ENCODE data around the gene EXOC6B.

The EXOC6B gene

GRCh38 chr2:72144632-72145288, 681.1 kb downstream of the EXOC6B start:
- no peak for DNase-seq (ENCODE audit: low read depth, low spot score)
- H3K27ac ChIP-seq, result no peak overlapping the region

- no peak overlapping the region for H3K27ac ChIP-seq
- no peak for DNase-seq (ENCODE audit: low read depth, low spot score)
Observed at GRCh38 chr2:72144274-72144631, 681.6 kb downstream of the EXOC6B start.

- DNase-seq (ENCODE audit: low read depth, low spot score), result no peak
- no peak overlapping the region for H3K27ac ChIP-seq
Observed at GRCh38 chr2:72143441-72144273, 682.2 kb downstream of the EXOC6B start.

GRCh38 chr2:72142570-72143440, 683.0 kb downstream of the EXOC6B start:
- DNase-seq (ENCODE audit: low read depth, low spot score), result no peak
- no peak overlapping the region for H3K27ac ChIP-seq

- no peak overlapping the region for H3K27ac ChIP-seq
- DNase-seq (ENCODE audit: low read depth, low spot score), result no peak
Observed at GRCh38 chr2:72141881-72142451, 683.9 kb downstream of the EXOC6B start.

GRCh38 chr2:72141032-72141645, 684.7 kb downstream of the EXOC6B start:
- DNase-seq (ENCODE audit: low read depth, low spot score), result no peak

GRCh38 chr2:72140621-72140960, 685.2 kb downstream of the EXOC6B start:
- DNase-seq (ENCODE audit: low read depth, low spot score), result no peak
- H3K27ac ChIP-seq, result no peak overlapping the region

More at GRCh38 chr2:72141032-72141645, 684.7 kb downstream of the EXOC6B start:
- no peak overlapping the region for H3K27ac ChIP-seq

GRCh38 chr2:72139874-72140620, 685.8 kb downstream of the EXOC6B start:
- DNase-seq (ENCODE audit: low read depth, low spot score), result no peak

GRCh38 chr2:72139471-72139873, 686.4 kb downstream of the EXOC6B start:
- DNase-seq (ENCODE audit: low read depth, low spot score), result no peak
- H3K27ac ChIP-seq, result no peak overlapping the region

More at GRCh38 chr2:72139874-72140620, 685.8 kb downstream of the EXOC6B start:
- H3K27ac ChIP-seq, result no peak overlapping the region

GRCh38 chr2:72138921-72139381, 686.9 kb downstream of the EXOC6B start:
- DNase-seq (ENCODE audit: low read depth, low spot score), result no peak
- H3K27ac ChIP-seq, result no peak overlapping the region

GRCh38 chr2:72138011-72138881, 687.6 kb downstream of the EXOC6B start:
- DNase-seq (ENCODE audit: low read depth, low spot score), result no peak

GRCh38 chr2:72137498-72138010, 688.3 kb downstream of the EXOC6B start:
- no peak overlapping the region for H3K27ac ChIP-seq
- no peak for DNase-seq (ENCODE audit: low read depth, low spot score)

More at GRCh38 chr2:72138011-72138881, 687.6 kb downstream of the EXOC6B start:
- H3K27ac ChIP-seq, result no peak overlapping the region

GRCh38 chr2:72136933-72137497, 688.8 kb downstream of the EXOC6B start:
- DNase-seq (ENCODE audit: low read depth, low spot score), result no peak
- H3K27ac ChIP-seq, result no peak overlapping the region

GRCh38 chr2:72136331-72136730, 689.5 kb downstream of the EXOC6B start:
- H3K27ac ChIP-seq, result no peak overlapping the region
- DNase-seq (ENCODE audit: low read depth, low spot score), result no peak

GRCh38 chr2:72135921-72136320, 689.9 kb downstream of the EXOC6B start:
- DNase-seq (ENCODE audit: low read depth, low spot score), result no peak
- no peak overlapping the region for H3K27ac ChIP-seq

GRCh38 chr2:72134997-72135800, 690.6 kb downstream of the EXOC6B start:
- DNase-seq (ENCODE audit: low read depth, low spot score), result no peak
- H3K27ac ChIP-seq, result no peak overlapping the region

- no peak for DNase-seq (ENCODE audit: low read depth, low spot score)
- H3K27ac ChIP-seq, result no peak overlapping the region
Observed at GRCh38 chr2:72134408-72134996, 691.3 kb downstream of the EXOC6B start.

All from epithelial cell of prostate (primary cell).